ENCODE results near the gene PSMD3. TPM values are rescaled to one million over a fixed set of nuclear protein-coding genes. Genes with fewer than 3 reads are reported as not detected.

PSMD3 gene
- total RNA-seq, 1 donor from 2014 or later = 193 TPM

DNA sequence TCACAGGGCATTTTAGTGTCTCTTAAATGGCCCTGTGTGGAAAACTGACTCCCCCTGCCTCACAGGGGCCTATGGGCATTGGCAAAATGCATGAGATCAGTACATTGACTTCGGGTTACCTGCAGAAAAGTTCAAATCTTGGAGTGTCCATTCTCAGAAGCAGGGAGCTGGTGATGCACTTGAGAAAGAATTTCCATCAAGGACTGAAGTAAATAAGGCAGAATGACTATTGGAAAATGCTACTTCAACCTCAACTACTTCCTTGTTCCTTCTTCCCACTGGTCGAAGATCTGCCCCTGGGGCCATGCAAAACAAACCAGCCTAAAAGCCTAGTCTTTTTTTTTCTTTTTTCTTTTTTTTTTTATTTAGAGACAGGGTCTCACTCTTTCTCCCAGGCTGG, 31.6 kb upstream of the PSMD3 start:
- no peak for DNase-seq (ENCODE audit: low spot score)
- H3K36me3 Mint-ChIP-seq (ENCODE audit: low read depth) = no peaks in the 10 kb centered on the region
- H3K4me1 Mint-ChIP-seq (ENCODE audit: low read depth) = peaks cover 11% of the 10 kb centered on the region
- H3K27me3 Mint-ChIP-seq (ENCODE audit: low read depth) = peaks cover 4% of the 10 kb centered on the region
- H3K4me3 Mint-ChIP-seq (ENCODE audit: low read depth) = no peak overlapping the region
- intact Hi-C loops (cut with micrococcal nuclease) = no loop called here
- peak overlapping the region; percentile 12 for H3K27ac Mint-ChIP-seq
- no peaks in the 10 kb centered on the region for H3K9me3 Mint-ChIP-seq

DNA sequence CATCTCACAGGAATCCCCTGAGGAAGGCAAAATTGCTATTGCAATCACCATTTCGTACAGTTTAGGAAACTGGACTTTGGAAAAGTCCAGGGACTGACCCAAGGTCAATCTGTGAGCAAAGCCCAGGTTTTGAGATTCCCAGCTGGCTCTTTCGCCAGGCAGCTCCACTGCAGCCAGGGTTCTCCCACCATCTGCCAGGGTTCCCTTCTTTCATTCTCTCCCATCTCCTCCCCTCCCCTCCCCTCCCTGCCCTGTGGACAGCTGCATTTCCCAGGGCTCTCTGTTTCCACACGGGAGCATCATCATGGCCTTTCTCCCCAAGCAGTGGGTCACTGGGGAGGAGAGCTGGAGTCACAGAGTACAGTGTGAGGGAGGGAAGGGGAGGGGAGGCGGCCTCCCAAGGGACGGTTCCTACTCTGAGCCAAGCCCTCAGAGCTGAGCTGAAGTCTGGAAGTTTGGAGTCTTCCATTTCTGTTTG, 29.7 kb upstream of the PSMD3 start:
- Mint-ChIP-seq H3K4me3 (ENCODE audit: low read depth) (no peak overlapping the region), H3K27me3 (ENCODE audit: low read depth) (peaks cover 4% of the 10 kb centered on the region), H3K4me1 (ENCODE audit: low read depth) (peaks cover 11% of the 10 kb centered on the region), H3K9me3 (no peaks in the 10 kb centered on the region), H3K36me3 (ENCODE audit: low read depth) (no peaks in the 10 kb centered on the region), H3K27ac (no peak overlapping the region)
- intact Hi-C loops (cut with micrococcal nuclease) = loop anchor here (10.0 kb wide), 2 partner anchors 144 to 326 kb away; partner anchors contain the start of gene PPP1R1B
- DNase-seq (ENCODE audit: low spot score) = no peak

DNA sequence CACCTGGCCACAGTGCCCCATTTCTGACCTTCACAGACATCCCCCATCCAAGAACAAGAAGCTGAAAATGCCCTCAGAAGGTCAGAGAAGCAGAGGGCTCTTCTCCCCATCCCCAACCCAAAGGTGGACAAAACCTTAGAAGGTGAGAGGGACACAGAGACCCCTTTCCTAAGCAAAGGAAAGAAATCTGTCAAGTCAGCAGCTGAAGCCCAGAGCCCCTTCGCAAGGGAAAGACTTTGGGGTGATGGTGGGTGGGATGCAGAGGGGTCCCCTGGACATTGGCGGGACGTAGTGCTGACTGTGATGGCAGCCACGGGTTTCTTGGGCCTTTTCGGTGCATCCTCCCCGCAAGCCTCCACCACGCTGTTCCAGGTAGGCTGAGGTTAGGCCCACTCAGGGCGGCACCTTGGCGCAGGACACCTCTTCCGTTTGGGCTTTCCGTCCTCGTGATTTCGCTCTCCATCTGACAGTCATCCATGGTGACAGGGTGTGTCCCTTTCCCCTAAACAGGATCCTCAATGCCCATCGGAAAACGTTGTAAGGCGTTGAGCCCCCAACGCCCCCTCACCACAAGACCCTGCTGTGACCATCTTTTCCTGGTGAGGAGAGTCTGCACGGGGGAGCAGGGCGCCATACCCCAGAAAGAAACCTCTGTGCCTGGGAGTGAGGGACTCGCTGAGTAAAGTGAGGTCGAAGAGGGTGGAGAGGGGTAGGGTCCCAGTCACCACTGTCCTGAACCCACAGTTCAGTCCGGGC, 28.5 kb upstream of the PSMD3 start:
- no peak for DNase-seq (ENCODE audit: low spot score)
- Mint-ChIP-seq H3K9me3 (no peaks in the 10 kb centered on the region), H3K4me3 (ENCODE audit: low read depth) (peak overlapping the region; percentile 69), H3K4me1 (ENCODE audit: low read depth) (peaks cover 11% of the 10 kb centered on the region), H3K27ac (peak overlapping the region; percentile 49), H3K27me3 (ENCODE audit: low read depth) (peaks cover 4% of the 10 kb centered on the region), H3K36me3 (ENCODE audit: low read depth) (no peaks in the 10 kb centered on the region)
- intact Hi-C loops (cut with micrococcal nuclease) = loop anchor here (10.0 kb wide), 2 partner anchors 143 to 327 kb away; partner anchors contain the start of gene PPP1R1B

DNA sequence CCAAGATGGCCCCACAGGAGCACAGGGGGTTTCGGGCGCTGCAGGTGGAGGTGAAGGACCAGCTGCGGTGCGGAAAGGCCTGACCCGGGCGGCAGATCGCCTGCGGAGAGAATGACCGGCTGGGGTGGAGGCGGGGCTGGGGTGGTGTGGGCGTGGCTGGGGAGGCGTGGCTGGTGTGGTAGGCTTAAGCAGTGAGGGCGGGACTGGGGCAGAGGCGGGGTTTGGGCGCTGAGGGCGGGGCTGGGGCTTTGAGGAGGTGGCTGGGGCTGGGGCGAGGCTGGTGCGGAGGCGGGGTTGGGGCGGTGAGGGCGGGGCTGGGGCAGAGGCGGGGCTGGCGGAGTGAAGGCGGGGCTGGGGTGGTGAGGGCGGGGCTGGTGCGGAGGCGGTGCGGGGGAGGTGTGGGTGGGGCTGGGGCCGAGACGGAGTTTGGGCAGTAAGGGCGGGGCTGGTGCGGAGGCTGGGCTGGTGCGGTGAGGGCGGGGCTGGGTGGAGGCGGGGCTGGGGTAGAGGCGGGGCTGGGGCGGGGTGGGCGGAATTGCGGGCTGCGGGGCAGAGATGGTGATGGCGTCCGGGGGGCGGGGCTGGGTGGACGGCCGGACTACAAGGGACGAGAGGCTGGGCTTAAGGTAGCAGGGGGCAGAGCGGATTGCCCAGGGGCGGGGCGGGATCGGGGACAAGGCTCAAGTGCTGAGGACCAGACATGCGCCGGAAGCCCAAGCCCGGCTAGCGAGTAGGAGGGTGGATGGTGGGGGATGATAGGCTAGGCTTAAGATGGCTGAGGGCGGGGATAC, 27.7 kb upstream of the PSMD3 start:
- intact Hi-C loops (cut with micrococcal nuclease) = loop anchor here (10.0 kb wide), 2 partner anchors 142 to 328 kb away; partner anchors contain the start of gene PPP1R1B
- no peaks in the 10 kb centered on the region for H3K36me3 Mint-ChIP-seq (ENCODE audit: low read depth)
- peaks cover 4% of the 10 kb centered on the region for H3K27me3 Mint-ChIP-seq (ENCODE audit: low read depth)
- peak; percentile 84 for DNase-seq (ENCODE audit: low spot score)
- H3K4me1 Mint-ChIP-seq (ENCODE audit: low read depth) = peaks cover 8% of the 10 kb centered on the region
- H3K4me3 Mint-ChIP-seq (ENCODE audit: low read depth) = peak overlapping the region; percentile 78
- H3K27ac Mint-ChIP-seq = peak overlapping the region; percentile 68
- no peaks in the 10 kb centered on the region for H3K9me3 Mint-ChIP-seq

DNA sequence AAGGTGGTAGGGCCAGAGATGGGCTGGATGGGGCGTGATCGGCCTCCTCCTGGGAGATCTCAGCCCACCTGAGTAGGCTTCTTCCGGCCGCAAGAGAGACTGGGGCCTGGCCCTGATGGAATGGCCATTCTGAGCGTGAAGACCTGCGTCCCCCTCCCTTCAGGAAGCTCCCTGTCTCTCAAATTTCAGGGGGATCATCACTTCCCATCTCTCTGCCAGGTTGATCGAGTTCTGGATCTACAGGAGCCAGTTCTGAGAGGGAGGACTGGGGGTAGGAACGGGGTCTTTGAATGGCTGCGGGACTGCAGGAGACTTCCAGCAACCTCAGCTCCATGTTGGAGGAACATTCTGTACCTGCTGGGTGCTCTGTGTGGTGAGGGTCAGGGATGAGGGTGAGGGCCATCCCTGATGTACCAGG, 27.1 kb upstream of the PSMD3 start:
- no peaks in the 10 kb centered on the region for H3K9me3 Mint-ChIP-seq
- peak overlapping the region; percentile 68 for H3K27ac Mint-ChIP-seq
- no peaks in the 10 kb centered on the region for H3K36me3 Mint-ChIP-seq (ENCODE audit: low read depth)
- H3K27me3 Mint-ChIP-seq (ENCODE audit: low read depth) = peaks cover 4% of the 10 kb centered on the region
- intact Hi-C loops (cut with micrococcal nuclease) = loop anchor here (10.0 kb wide), 2 partner anchors 141 to 329 kb away; partner anchors contain the start of gene PPP1R1B
- peak overlapping the region; percentile 78 for H3K4me3 Mint-ChIP-seq (ENCODE audit: low read depth)
- H3K4me1 Mint-ChIP-seq (ENCODE audit: low read depth) = peaks cover 8% of the 10 kb centered on the region
- DNase-seq (ENCODE audit: low spot score) = no peak

DNA sequence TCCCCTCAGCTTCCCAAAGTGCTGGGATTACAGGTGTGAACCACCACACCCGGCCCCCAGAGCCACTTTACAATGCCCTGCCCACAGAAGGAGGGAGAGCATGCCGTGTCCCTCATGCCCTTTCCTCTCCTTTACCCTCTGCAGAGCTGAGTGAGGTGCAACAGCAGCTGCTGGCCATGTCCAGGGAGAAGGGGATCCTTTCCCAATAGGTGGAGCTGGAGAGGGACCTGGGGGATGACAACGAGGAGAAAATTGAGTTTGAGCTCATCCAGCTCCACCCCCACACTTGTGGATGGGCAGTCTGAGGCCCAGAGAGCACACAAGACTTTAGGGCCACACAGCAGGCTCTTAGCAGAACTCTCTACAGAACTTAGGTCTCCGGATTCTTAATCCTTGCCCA, 25.7 kb upstream of the PSMD3 start:
- Mint-ChIP-seq H3K36me3 (ENCODE audit: low read depth) (no peaks in the 10 kb centered on the region), H3K27ac (peak overlapping the region; percentile 16), H3K9me3 (no peaks in the 10 kb centered on the region), H3K27me3 (ENCODE audit: low read depth) (peaks cover 4% of the 10 kb centered on the region), H3K4me3 (ENCODE audit: low read depth) (peak overlapping the region; percentile 33), H3K4me1 (ENCODE audit: low read depth) (peaks cover 13% of the 10 kb centered on the region)
- intact Hi-C loops (cut with micrococcal nuclease) = loop anchor here (10.0 kb wide), 2 partner anchors 140 to 330 kb away; partner anchors contain the start of gene PPP1R1B
- no peak for DNase-seq (ENCODE audit: low spot score)

DNA sequence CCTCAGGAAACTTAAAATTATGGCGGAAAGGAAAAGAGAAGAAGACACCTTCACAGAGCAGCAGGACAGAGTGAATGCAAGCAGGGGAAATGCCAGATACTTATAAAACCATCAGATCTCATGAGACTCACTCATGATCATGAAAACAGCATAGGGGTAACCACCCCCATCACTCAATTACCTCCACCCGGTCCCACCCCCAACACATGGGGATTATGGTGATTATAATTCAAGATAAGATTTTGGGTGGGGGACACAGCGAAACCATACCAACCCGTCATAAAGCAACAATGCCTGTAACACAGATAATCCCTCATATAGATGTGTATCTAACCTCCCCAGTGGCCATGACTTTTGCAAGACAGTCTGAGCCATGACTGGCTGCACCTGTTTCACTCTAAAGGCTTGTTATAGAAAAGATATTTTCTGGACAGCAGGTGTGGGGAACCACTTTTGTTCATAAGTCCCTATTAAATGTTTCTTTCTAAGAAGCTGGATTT, 24.8 kb upstream of the PSMD3 start:
- Mint-ChIP-seq H3K27ac (no peak overlapping the region), H3K9me3 (no peaks in the 10 kb centered on the region)
- intact Hi-C loops (cut with micrococcal nuclease) = loop anchor here (10.0 kb wide), 2 partner anchors 139 to 331 kb away; partner anchors contain the start of gene PPP1R1B

DNA sequence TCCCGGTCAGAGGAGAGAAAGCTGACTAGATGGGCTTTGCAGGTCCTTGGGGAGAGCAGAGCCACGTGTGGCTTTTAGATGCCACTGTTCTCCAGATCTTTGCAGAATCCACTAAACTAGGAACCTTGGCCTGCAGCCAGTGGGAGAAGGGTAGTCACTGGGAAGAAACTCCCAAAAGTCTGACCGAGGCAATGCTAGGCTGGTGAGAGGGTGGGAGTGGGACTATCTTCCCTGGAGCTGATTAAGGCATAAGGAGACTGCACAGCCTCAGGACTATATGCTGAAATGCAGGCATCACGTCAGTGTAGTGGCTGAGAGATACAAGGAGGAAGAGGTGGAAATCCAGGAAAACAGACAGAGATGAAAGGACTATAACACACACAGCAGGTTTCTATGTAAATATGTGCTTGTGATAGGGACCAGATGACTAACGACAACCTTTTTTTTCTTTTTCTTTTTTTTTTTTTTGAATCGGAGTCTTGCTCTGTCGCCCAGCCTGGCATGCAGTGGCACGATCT, 20.0 kb upstream of the PSMD3 start:
- no peaks in the 10 kb centered on the region for H3K9me3 Mint-ChIP-seq
- H3K27me3 Mint-ChIP-seq (ENCODE audit: low read depth) = peaks cover 3% of the 10 kb centered on the region
- H3K4me1 Mint-ChIP-seq (ENCODE audit: low read depth) = peaks cover 17% of the 10 kb centered on the region
- intact Hi-C loops (cut with micrococcal nuclease) = no loop called here
- no peak overlapping the region for H3K4me3 Mint-ChIP-seq (ENCODE audit: low read depth)
- H3K27ac Mint-ChIP-seq = no peak overlapping the region
- no peaks in the 10 kb centered on the region for H3K36me3 Mint-ChIP-seq (ENCODE audit: low read depth)
- DNase-seq (ENCODE audit: low spot score) = no peak

More for the DNA sequence above, 24.8 kb upstream of the PSMD3 start:
- no peak for DNase-seq (ENCODE audit: low spot score)
- no peaks in the 10 kb centered on the region for H3K36me3 Mint-ChIP-seq (ENCODE audit: low read depth)
- H3K27me3 Mint-ChIP-seq (ENCODE audit: low read depth) = peaks cover 4% of the 10 kb centered on the region
- H3K4me3 Mint-ChIP-seq (ENCODE audit: low read depth) = no peak overlapping the region
- H3K4me1 Mint-ChIP-seq (ENCODE audit: low read depth) = peaks cover 13% of the 10 kb centered on the region

DNA sequence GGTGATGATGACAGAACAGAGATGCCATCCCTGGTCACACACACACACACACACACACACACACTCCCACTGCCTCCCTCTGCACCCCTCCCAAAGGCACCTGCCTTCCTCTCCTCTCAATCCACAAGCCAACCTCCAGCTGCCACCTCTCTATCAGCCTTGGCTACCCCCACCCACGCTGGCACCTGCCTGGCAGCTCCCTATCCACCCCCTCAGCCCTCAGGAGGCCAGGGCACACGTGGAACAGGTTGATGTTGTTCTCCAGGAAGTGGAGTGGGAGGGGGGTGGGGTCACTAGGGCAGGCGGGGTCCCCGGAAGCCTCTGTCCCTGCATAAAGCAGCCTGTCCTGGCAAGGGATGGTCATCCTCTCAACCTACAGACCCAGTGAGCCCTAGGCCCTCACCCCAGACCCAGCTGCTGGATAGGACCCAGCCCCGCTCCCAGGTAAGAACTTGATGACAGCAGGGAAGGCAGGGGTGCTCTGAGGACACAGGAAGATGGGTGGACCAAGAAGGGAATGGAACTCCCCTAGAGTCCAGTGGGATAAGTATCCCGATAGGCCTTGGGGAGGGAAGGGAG, 17.9 kb upstream of the PSMD3 start, which contains the start of gene GSDMA:
TSS of gene GSDMA (plus strand) at position 363 of the 579 bp plus-strand sequence. CDS start 2,684 bp downstream, outside the sequence.
- DNase-seq (ENCODE audit: low spot score) = no peak
- H3K27ac Mint-ChIP-seq = no peak within 1 kb of the TSS
- no peak within 1 kb of the TSS for H3K4me3 Mint-ChIP-seq (ENCODE audit: low read depth)
- no peaks in the 10 kb centered on the region for H3K9me3 Mint-ChIP-seq
- H3K36me3 Mint-ChIP-seq (ENCODE audit: low read depth) = no peaks in the 10 kb centered on the region
- intact Hi-C loops (cut with micrococcal nuclease) = no loop called here
- H3K27me3 Mint-ChIP-seq (ENCODE audit: low read depth) = peaks cover 3% of the 10 kb centered on the region
- peaks cover 17% of the 10 kb centered on the region for H3K4me1 Mint-ChIP-seq (ENCODE audit: low read depth)

DNA sequence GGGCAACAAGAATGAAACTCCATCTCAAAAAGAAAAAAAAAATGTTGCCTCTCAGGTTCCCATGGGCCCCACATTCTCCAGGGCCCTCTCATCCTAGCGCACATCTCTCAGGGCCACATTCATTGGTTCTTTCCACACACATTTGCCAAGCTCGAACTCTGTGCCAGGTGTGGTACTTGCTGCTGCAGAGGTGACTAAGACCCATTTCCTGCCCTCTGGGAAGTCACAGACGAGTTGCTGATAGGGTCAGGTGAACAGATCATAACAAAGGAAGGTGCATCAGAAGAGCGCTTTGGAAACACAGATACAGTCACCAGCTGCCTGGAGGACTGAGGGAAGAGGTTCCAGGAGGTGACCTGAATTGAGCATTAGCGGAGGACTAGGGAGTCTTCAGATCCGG, 16.8 kb upstream of the PSMD3 start:
- intact Hi-C loops (cut with micrococcal nuclease) = no loop called here
- peaks cover 16% of the 10 kb centered on the region for H3K4me1 Mint-ChIP-seq (ENCODE audit: low read depth)
- no peaks in the 10 kb centered on the region for H3K9me3 Mint-ChIP-seq
- H3K27ac Mint-ChIP-seq = no peak overlapping the region
- DNase-seq (ENCODE audit: low spot score) = no peak
- no peak overlapping the region for H3K4me3 Mint-ChIP-seq (ENCODE audit: low read depth)
- H3K27me3 Mint-ChIP-seq (ENCODE audit: low read depth) = peaks cover 3% of the 10 kb centered on the region
- no peaks in the 10 kb centered on the region for H3K36me3 Mint-ChIP-seq (ENCODE audit: low read depth)

DNA sequence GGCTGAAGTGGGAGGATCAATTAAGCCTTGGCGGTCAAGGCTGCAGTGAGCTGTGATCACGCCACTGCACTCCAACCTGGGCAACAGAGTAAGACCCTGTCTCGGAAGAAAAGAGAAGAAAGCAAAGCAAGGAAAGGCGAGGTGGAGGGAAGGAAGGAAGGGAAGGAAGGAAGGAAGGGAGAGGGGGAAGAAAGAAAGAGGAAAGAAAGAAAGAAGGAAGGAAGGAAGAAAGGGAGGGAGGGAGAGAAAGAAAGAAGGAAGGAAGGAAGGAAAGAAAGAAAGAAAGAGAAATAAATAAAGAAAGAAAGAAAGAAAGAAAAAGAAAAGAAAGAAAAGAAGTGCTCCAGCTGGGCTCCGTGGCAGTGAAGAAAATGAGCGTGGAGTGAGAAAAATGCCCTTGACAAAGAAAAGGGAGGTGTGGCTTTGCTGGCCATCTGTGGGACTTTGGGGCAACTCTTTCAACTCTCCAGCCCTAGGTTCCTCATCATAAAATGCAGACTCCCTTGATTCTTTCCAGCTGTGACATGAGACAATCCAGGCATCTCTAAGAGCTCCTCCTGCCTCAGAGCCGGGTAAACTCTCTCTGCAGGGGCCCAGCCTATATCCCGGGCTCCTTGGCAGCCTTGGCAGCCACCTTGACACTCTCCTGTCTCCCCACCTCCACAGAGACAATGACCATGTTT, 15.4 kb upstream of the PSMD3 start:
- Mint-ChIP-seq H3K27me3 (ENCODE audit: low read depth) (peaks cover 9% of the 10 kb centered on the region), H3K4me3 (ENCODE audit: low read depth) (no peak overlapping the region), H3K9me3 (no peaks in the 10 kb centered on the region), H3K27ac (no peak overlapping the region), H3K4me1 (ENCODE audit: low read depth) (peaks cover 12% of the 10 kb centered on the region), H3K36me3 (ENCODE audit: low read depth) (no peaks in the 10 kb centered on the region)
- intact Hi-C loops (cut with micrococcal nuclease) = no loop called here
- DNase-seq (ENCODE audit: low spot score) = no peak

DNA sequence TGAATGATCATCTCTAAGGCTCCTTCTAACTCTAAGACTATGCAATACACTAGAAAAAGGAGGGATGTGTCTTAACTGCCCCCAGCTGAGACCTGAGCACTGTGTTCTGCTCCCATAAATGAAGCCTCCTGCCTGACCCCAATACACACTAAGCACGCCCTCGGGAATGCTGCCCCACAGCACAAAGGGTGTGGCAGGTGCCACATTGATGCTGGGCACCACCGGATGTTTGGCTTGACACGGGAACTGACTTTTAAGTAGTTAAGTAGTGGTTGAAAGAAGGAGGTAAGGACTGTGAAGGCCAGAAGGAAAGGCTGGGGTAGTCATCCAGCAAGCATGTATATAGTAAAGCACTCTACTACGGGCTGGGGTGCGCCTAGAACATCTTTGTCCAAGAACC, 13.8 kb upstream of the PSMD3 start:
- Mint-ChIP-seq H3K4me3 (ENCODE audit: low read depth) (no peak overlapping the region), H3K9me3 (no peaks in the 10 kb centered on the region)
- intact Hi-C loops (cut with micrococcal nuclease) = no loop called here

More for the DNA sequence above, 13.8 kb upstream of the PSMD3 start:
- no peaks in the 10 kb centered on the region for H3K36me3 Mint-ChIP-seq (ENCODE audit: low read depth)
- no peak overlapping the region for H3K27ac Mint-ChIP-seq
- peaks cover 12% of the 10 kb centered on the region for H3K4me1 Mint-ChIP-seq (ENCODE audit: low read depth)
- DNase-seq (ENCODE audit: low spot score) = no peak
- H3K27me3 Mint-ChIP-seq (ENCODE audit: low read depth) = peaks cover 21% of the 10 kb centered on the region
